IPS DF 4.7 (cell line): ENCODE results near the gene RBKS.
A peak's percentile ranks its signal among the peaks of the same experiment; 100 is the strongest.

Experiments
- DNase-seq: peaks from one replicate; pipeline ENCODE4 v3.0.0-alpha.2; 2013; ENCODE audit warnings: low spot score; ENCODE audit errors: extremely low read depth

RBKS gene

DNA sequence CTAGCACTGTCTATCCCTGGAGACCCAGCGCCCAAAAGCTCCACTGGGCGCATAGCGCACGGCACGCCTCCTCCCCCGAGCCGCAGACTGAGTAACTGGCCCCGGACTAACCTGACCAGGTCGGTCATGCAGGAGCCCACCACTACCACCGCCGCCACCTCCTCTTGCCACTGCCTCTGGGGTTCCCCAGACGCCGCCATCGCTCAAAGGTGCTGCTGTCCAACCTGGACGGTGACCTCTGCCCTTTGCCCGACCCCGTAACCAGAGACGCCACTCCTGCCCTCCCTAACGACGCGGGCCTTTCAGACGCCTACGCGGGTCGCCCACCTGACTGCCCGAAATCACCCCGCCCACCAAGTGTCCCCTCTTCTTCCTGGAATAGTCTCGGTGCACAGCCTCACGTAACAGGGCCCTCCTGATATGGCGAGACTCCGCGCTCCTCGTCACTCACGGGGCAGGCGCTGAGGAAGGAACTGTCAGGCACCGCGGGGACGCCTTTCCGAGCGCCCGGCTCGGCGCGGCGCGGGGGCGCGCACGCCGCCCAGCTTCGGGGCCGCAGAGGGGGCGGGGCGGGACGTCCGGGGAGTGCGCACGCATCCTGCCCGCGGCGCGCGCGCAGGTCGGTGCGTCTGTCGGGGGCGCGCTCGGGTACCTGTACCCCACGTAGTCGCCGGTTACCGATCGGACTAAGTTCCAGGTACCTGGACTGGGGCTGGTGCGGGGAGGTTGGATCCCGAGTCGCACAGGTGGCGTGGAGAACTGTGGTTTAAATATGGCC, at the start of gene RBKS, which contains the start of gene BABAM2:
TSS of gene RBKS (minus strand) at position 242 of the 778 bp plus-strand sequence. CDS start at position 200, 42 bp downstream.
TSS of gene BABAM2 (plus strand) at position 584 of the 778 bp plus-strand sequence. CDS start 3,828 bp downstream, outside the sequence.
- DNase-seq: peak; percentile 38

DNA sequence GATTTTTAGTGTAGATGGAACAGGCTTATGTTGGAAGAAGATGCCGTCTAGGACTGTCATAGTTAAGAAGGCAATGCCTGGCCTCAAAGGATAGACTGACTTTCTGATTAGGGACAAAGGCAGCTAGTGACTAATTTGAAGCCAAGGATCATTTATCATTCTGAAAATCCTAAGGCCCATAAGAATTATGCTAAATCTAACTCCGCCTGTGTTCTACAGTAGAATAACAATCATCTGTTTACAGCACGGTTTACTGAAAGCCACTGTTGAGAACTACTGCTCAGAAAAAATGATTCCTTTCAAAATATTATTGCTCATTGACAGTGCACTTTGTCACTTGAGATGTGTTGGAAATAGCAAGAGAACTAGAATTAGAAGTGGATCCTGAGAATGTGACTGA, 44.8 kb upstream of the RBKS start:
- no peak for DNase-seq

DNA sequence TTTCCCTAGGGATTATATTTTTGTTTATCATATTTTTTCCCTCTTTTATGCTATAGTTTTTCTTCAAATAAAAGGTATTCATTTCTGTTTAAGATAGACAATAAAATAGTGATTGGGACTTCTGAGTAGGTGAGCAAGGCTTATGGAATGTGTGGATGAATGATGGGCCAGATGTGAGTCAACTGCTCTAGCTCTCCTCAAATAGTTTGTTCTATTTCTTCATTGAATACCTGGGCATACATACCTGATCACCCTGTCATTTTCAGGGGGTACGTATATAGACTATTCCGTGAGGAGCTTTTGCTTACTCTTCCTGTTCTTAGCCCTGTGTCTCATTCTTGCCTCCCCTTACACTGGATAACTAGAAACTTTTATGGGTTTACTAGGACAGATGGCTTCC, 42.2 kb upstream of the RBKS start:
- no peak for DNase-seq

- DNase-seq: no peak
Observed at GRCh38 chr2:27931361-27931950, 41.3 kb upstream of the RBKS start.

- no peak for DNase-seq
Observed at GRCh38 chr2:27929916-27930486, 39.8 kb upstream of the RBKS start.

GRCh38 chr2:27925766-27926472, 35.7 kb upstream of the RBKS start:
- no peak for DNase-seq

- no peak for DNase-seq
Observed at GRCh38 chr2:27922842-27923241, 32.7 kb upstream of the RBKS start.

DNA sequence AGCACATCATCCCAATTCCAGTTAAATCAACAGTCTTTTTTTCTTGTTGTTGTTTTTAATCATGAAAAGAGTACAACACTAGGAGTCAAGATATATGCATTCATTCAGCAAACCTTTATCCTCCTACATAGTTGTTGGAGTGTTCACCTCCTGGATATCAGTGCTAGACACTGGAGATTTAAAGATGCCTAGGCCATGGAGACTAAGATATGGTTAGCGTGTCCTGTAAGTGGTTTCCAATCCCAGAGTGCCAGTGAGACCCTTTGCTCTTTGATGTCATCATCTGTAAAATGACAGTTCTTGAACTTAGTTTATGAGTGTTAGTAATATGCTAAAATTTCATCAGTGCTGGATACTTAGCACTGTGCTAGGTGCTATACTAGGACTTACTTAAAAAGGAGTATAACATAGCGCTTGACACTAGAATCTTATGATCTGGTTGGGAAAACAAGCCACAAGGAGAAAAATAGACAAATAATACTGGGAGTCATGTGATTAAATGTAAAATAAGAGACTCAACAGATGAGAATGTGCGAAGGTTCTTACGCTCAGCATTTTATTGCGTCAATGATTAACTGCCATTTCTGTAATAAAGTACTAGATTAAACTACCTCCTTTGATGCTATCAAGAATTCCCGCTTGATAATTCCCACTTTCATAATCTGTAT, 31.8 kb upstream of the RBKS start:
- no peak for DNase-seq

- DNase-seq: no peak
Observed at GRCh38 chr2:27921424-27921823, 31.2 kb upstream of the RBKS start.

- DNase-seq: no peak
Observed at GRCh38 chr2:27920148-27920885, 30.1 kb upstream of the RBKS start.

DNA sequence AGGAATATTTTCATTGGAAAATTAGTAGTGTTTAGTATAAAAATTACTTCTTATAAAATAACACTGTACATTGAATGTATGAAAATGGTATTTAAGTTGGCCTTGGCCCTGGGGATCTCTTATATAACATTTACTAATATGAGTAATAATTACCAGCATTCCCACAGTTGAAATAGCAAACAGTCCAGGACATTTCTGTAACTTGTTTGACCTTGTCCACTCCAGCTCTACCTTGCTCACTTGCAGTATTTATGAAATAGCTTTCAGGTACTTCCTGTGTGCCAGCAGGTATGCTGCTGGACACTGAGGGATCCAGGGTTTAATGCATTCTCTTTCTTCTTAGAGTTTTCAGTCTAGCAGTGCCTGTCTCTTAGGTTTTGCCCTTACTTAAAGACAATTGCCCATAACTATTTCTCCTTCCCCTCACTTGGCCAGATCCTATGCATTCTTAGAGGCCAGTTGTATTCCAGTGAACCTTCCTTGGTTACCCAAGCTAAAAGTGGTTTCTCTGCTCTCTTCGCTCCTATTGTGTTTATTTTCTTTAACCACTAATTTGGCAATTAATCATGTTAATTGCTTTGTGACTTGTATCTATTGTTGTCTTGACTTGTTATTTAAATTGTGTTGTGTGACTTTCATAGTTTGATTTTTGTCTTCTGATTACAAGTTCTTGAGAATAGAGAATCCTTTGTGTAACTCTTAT, 26.3 kb upstream of the RBKS start:
- DNase-seq: no peak

- no peak for DNase-seq
Observed at GRCh38 chr2:27915874-27916273, 25.7 kb upstream of the RBKS start.

- no peak for DNase-seq
Observed at GRCh38 chr2:27915191-27915590, 25.0 kb upstream of the RBKS start.

- no peak for DNase-seq
Observed at GRCh38 chr2:27914805-27915175, 24.6 kb upstream of the RBKS start.

GRCh38 chr2:27914041-27914804, 24.0 kb upstream of the RBKS start:
- no peak for DNase-seq

DNA sequence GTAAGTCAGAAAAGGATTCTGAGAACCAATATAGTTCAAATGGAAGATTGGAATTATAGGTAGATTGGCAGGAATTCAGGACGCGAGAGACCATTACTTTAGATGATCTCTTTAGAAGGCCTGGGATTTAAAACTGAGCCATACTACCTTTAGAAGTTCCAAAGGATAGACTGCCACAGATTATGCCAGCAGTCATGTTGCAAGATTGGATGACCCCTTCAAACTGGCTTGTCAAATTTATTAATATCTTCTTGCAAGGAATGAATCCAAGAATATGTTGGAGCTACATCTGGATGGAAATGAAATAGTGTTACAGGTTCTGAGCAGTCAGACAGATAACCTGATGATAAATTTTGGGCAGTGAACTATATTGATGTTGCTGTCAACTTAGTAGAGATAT, 22.3 kb upstream of the RBKS start:
- no peak for DNase-seq

- DNase-seq: no peak
Observed at GRCh38 chr2:27911458-27912210, 21.4 kb upstream of the RBKS start.

DNA sequence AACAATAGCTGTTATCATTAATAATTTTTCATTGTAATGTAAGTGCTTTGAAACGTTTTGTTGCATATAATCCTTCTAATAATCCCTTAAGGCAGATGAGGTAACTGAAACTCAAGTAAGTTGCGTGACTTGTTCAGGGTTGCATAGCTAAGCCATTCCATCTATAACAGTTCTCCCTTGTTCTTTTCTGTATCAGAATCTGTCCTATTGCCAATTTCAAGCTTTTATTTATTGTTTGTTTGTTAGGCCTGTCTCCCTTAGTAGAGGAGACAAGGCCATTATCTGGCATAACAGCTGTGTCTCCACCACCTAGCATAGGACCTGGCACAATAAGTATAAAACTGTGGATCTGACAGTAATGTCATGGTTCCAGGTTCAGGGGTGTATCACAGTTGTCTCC, 19.7 kb upstream of the RBKS start:
- no peak for DNase-seq

DNA sequence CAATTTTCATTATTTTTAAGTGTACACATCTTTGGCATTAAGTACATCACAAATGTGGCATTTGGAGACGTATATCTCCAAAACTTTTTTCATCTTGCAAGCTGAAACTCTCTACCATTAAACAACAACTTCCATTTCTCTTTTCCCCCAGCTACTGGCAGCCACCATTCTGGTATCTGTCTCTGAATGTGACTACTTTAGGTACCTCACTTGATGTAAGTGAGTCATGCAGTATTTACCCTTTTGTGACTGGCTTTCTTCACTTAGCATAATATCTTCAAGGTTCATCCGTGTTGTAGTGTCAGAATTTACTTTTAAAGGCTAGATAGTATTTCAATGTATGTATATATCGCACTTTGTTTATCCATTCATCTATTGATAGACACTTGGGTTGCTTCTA, 17.4 kb upstream of the RBKS start:
- no peak for DNase-seq
